Measurements from ENCODE around the gene ANKS1A.
A peak's percentile ranks its signal among the peaks of the same experiment; 100 is the strongest.

DNA sequence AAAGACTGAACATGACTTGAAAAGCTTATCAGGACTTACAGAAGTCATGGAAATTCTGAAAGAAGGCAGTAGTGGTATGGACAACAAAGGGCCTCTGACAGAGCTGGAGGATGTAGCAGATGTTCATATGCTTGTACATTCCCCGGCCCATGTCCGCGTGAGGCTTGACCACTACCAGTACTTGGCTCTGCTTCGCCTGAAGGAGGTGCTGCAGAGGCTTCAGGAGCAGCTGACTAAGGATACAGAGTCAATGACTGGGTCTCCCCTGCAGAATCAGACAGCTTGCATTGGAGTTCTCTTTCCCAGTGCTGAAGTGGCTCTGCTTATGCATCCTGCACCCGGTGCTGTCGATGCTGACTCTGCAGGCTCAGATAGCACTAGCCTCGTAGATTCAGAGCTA lies 30.4 kb upstream of the ANKS1A start:
- TF ChIP-seq CTCF (IDR thresholded peaks at IDR 0.05) (peak; percentile 19; the same call in 1 of the 2 replicates), POLR2AphosphoS5 (IDR thresholded peaks at IDR 0.05; ENCODE audit: low read depth, low read length) (no peak), JUND (IDR thresholded peaks at IDR 0.05) (no peak)
- TF ChIP-seq, protein P1, sequence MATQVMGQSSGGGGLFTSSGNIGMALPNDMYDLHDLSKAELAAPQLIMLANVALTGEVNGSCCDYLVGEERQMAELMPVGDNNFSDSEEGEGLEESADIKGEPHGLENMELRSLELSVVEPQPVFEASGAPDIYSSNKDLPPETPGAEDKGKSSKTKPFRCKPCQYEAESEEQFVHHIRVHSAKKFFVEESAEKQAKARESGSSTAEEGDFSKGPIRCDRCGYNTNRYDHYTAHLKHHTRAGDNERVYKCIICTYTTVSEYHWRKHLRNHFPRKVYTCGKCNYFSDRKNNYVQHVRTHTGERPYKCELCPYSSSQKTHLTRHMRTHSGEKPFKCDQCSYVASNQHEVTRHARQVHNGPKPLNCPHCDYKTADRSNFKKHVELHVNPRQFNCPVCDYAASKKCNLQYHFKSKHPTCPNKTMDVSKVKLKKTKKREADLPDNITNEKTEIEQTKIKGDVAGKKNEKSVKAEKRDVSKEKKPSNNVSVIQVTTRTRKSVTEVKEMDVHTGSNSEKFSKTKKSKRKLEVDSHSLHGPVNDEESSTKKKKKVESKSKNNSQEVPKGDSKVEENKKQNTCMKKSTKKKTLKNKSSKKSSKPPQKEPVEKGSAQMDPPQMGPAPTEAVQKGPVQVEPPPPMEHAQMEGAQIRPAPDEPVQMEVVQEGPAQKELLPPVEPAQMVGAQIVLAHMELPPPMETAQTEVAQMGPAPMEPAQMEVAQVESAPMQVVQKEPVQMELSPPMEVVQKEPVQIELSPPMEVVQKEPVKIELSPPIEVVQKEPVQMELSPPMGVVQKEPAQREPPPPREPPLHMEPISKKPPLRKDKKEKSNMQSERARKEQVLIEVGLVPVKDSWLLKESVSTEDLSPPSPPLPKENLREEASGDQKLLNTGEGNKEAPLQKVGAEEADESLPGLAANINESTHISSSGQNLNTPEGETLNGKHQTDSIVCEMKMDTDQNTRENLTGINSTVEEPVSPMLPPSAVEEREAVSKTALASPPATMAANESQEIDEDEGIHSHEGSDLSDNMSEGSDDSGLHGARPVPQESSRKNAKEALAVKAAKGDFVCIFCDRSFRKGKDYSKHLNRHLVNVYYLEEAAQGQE (IDR thresholded peaks at IDR 0.05; ENCODE audit: low read depth, low read length): no peak
